Epidermal melanocyte (primary cell): ENCODE data around the gene BMPR1A.
"Not testable (repeated sequence)": the region's sequence is repeated elsewhere in the genome, so short reads cannot be mapped to it uniquely, and the experiment has no call there.

ENCODE experiments used
- DNase-seq: peaks from one replicate; pipeline ENCODE4 v3.0.0; 2011; ENCODE audit warnings: low spot score; ENCODE audit not compliant: insufficient read length

BMPR1A gene

DNA sequence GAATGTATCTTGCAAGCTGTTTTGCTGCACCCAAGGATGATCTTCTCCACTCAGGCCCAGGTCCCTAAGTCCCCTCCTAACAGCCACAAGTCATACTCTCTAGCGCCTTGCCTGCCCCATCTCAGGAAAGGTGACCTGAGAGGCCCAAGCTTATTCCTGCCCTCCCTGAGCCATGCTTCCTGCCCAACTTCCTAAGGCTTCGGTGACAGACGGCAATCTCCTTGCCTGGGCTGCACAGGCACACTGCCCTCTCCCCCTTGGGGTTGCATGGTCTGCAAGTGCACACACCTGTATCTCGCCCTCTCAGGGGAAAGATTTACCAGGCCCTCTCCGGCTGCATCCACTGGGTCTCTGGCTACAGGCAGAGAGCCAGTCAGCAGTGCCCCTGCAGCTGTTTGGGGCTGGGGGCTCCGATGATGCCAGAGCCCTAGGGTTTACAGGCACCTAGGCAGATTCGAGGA is 211.1 kb downstream of the BMPR1A start:
- no peak for DNase-seq

DNA sequence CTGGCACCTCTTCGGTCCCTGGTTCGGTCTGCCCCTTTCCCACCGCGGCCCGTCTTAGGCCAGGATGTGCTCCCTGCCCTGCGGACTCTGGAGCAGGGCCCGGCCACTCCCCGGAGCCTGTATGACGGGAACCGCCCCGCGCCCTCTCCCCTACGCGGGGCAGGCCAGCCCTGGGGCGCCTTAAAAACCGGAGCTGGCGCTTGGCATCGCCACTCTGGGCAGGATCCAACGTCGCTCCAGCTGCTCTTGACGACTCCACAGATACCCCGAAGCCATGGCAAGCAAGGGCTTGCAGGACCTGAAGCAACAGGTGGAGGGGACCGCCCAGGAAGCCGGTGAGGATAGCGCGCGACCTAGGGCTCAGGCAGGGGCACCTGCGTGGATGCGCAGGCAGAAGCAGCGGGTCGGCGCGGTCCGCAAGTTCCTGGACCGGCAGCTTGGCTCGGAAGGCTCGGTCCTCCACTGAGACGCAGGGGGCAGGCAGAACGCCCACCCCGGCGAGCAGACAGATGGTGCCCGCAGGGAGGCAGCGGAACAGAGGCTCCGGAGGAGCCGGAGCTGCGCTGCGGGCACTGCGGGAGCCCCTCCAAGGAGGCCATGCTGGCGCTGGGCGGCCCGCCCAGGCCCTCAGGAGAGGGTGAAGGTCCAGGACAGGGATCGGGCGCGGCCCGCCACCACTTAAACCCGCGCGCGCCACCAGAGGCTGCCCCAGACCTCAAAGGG is 212.0 kb downstream of the BMPR1A start, which contains the start of gene ADIRF:
Gene ADIRF, plus strand, starts transcription at position 212 of the 723 bp plus-strand sequence. Its CDS starts 63 bp downstream, at position 275.
- no peak for DNase-seq

DNA sequence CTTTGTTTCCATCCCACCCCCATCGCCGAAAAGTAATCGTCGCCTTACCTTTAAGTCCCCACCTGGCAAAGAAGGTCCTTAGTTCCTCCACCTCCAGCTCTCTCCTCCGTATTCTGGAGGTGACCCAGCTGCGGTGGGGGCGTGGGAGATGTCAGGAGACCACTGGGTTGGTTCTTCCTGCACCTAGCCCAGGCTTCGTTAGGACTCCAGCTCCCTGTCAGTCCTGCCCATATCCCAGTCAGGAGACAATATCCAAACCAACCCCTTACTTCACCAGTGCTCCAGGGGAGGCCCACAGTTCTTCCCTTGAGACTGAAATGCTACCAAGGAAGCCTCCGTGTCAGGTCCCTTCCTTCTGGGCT is 212.6 kb downstream of the BMPR1A start:
- no peak for DNase-seq

DNA sequence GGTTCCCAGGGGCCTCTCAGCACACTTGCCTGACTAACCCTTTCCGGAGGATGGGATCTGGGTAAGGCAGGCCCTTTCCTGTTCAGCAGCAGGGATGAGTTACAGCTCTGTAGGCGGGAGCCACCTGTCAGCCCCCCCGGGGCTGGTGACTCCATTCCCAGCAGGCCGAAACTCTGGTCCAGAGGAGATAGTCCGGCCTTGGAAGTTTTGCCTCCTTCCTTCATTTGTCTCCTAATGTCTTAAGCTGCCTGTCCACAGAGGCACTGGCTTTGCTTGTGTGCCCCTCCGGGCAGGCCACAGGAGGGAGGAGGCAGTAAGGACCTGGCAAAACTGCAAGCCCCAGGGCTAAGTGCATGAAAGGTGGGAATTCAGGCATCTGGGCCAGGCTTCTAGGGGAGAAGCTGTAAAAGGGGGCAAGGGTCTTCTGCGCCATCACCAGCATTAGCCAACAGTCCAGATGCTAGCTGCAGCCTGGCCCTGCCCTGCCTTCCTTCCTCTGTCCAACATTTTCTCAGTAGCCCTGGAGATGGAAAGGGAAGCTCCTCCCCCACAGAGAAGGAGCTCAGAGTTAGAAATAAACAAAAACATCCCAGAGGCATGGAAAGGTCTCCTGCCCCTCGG is 213.1 kb downstream of the BMPR1A start:
- DNase-seq = no peak

DNA sequence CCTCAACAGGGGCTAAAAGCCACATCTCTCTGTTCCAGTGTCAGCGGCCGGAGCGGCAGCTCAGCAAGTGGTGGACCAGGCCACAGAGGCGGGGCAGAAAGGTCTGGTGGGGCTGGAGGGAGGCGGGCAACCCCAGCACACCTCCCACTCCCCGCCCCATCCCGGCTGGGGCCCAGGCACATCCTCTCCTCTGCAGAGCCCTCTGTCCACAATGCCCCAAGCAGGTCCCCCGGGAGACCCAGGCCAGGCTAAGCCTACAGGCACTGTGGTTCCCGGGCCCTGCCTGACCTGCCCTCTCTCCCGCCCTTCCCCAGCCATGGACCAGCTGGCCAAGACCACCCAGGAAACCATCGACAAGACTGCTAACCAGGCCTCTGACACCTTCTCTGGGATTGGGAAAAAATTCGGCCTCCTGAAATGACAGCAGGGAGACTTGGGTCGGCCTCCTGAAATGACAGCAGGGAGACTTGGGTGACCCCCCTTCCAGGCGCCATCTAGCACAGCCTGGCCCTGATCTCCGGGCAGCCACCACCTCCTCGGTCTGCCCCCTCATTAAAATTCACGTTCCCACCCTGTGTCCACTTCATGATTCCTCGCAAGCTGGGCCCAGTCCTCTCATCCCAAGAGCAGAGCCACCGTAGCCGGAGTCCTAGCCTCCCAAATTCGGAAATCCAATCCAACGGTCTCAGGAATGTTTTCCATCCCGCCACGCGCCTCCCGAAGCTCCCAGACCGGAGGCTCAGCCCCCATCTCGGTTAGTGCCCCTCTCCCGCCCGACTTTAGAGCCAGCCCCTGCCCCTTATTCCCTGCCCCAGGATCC is 214.0 kb downstream of the BMPR1A start:
- no peak for DNase-seq

DNA sequence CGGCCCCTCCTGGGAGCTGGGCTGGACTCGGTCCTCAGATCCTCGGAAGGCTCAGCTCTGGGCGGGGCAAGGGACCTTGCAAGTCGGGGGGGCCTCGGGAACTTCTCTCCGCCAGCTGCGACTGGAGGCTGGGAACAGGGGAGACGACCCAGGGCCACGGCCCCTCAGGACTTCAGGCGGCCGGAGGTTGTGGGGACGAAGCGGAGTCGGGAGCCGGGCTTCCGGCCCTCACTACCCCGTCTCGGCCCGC is 214.5 kb downstream of the BMPR1A start:
- no peak for DNase-seq

DNA sequence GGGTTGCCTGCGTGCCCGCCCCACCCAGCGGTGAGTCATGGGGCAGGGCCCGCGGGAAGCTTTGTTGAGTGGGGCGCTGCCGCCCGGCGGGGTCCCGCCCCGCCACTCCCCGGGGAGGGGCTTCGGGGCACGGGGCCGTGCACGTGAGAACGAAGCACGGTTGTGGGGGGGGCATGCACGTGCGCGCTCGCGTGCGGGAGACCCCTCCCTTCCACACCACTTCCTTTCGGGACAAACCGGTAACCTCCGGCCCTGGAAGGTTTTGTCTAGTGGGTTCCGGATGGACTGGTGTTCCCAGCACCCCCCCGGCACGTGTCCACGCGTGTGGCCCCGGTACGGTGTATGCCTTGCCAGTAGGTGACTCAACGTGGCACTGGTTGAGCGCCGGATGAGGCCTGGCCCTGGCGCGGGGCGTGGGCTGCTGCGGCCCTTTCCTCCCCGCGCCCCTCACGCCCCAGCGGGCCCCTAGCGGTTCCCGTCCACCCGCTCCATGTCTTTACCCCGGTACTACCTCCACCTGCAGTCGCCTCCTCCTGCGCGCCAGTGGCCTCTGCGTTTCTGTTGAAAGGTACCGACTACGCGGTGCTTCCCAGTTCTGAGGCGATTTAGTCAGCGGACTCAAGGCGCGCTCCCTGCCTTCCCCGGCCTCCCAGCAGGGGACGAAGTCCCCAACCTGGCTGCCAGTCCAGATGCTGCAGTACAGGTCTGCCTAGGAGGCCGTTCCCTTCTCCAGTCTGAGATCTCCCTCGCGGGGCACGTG is 215.0 kb downstream of the BMPR1A start:
- DNase-seq = peak; percentile 79

DNA sequence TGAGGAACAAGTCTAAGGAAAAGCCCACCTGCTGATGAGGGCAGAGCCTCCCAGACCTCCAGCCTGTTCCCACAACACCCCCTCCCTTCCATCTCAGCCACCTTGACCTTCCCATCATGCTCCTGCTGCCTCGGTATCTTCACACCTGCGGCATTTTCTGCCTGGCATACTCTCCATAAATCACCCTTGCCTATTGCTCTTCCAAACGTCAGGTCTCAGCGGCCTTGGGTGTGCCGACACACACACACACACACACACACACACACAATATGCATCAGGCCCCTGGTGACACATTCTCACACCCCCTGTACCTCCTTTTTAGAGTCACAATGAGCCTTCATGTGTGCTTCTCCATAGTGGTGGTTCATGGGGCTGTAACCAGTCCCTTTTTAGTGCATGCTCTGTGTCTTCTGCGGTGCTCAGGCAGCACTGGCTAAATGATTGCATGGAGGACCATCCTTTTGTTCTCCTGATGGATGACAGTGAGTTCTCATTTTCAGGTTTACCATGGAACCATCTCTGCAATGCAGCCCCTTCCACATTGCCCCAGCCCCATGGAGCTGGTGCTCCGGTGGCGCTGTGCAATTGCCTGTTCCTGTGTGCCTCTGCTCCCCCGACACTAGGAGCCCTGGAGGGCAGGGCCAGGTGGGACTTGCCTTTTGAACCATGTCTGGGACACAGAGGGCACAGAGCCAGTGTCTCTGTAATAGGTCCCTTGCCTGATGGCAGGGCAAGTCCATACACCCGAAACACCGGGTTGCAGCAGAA is 216.4 kb downstream of the BMPR1A start:
- DNase-seq = no peak

DNA sequence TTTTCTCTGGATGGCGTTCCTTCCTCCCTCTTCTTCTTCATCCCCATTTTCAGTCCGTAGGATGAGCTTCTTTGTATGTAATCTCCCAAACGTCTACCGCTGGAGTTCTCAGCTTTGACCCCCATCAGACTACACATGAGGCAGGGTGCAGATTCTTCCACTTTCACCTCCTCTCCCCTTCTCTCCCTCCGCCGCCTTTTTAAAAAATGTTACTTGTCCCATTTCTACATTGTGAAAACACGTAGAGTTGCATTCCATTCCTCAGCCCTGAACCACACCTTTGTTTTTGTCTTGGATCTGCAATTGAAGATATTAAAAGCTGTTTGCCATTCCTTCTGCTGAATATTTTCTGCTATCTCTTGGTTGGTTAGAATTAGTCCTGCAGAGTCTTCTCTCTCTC is 218.1 kb downstream of the BMPR1A start:
- DNase-seq = no peak

DNA sequence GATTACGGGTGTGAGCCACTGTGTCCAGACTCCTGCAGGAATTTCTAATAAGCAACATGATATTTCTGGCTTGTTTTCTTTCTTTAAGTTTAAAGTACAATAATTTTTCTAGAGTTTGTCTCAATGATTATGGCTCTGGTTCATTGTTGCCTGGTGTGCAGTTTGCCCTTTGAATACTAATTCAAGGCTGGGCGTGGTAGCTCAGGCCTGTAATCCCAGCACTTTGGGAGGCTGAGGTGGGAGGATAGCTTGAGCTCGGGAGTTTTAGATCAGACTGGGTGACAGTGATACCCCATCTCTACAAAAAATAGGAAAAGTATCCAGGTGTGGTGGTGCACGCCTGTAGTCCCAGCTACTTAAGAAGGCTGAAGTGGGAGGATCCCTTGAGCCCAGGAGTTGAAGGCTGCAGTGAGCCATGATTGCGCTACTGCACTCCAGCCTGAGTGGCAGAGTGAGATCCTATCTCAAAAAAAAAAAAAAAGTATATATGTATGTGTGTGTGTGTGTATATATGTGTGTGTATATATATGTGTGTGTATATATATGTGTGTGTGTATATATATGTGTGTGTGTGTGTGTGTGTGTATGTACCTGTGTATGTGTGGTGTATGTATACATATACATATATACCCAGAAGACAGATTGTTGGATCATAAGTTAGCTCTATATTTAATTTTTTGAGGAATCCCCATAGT is 220.1 kb downstream of the BMPR1A start:
- DNase-seq = no peak

DNA sequence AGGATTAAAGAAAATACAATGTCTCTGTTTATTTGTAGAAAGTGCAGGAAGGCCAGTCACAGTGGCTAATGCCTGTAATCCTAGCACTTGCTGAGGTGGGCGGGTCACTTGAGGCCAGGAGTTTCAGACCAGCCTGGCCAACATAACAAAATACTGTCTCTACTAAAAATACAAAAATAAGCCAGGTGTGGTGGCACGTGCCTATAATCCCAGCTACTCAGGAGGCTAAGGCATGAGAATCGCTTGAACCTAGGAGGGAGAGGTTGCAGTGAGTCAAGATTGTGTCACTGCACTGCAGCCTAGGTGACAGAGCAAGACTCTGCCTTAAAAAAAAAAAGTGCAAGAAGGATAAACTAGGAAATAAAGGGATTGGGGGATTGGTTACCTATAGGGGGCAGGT is 222.0 kb downstream of the BMPR1A start:
- not testable (repeated sequence) for DNase-seq

DNA sequence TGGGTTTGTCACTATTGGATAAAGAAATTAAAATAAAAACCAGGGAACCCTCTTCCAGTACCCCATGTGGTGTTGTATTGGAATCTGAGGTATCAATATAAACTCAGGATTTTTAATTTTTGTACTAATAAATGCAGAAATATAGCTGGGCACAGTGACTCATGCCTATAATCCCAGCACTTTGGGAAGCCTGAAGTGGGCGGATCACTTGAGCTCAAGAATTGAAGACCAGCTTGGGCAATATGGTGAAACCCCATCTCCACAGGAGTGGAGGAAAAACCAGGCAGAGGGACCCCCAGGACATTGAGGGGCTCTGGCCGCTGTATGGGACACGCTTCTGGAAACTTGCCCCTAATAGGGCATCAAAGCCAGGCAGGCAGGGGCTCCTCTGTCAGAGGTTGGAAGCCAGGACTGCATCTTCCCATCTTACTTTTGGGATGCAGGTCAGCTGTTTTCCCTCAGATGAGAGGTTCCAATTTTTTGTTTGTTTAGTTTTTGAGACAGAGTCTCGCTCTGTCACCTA is 222.9 kb downstream of the BMPR1A start:
- no peak for DNase-seq

DNA sequence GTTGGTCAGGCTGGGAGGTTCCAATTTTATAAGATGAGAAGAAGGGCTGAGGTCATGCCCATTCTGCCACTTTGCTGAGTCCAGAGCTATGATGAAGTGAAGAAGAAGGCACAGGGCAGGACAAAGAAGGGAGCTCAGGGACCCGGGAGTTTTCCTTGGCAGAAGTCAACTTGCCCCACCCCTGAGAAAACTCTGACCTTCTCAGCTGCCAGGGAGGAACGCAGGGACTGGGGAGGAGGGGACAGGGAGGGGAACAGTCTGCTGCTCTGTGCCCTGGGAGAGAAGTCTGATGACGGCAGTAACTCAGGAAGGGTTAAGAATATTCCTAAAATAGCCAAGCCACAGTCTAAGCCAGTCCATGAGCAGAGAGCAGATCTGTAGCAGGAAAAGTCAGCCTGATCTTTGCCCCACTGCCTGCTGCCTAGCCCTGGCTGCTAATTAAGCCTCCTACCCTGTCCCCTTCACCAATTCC is 223.6 kb downstream of the BMPR1A start:
- DNase-seq = no peak

DNA sequence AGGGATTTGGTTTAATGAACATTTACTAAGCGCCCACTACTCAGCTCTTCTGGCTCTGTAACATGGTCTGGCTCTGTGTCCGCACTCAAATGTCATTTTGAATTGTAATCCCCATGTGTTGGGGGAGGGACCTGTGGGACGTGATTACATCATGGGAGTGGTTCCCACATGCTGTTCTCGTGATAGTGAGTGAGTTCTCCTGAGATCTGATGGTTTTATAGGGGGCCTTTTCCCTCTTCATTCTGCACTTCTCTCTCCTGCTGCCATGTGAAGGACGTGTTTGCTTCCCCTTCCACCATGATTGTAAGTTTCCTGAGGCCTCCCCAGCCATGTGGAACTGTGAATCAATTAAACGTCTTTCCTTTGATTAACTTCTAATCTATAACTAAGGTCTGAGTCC is 224.6 kb downstream of the BMPR1A start:
- not testable (repeated sequence) for DNase-seq

DNA sequence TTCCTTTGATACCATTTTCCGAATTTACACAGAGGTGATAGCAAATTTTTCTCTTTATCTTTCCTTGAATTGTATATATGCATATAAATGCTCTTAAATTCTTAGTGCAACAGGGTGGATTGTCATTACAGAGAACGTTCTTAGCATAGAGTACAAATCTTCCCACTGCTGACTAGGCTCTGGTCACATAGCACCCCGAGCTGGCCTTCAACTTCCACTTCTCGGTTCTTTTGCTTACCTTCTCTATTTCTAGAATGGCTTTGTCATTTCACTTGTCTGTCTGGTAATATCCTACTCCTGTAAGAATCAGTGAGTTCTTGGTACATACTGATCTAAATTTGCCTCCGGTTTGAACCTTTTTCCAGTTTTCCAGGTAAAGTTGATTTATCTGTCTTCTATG is 225.3 kb downstream of the BMPR1A start:
- no peak for DNase-seq
